Neural crest cell (in vitro differentiated cells): ENCODE measurements around the gene MROH7. TPM values are rescaled to one million over a fixed set of nuclear protein-coding genes. Genes with fewer than 3 reads are reported as not detected.

ENCODE experiments used
- DNase-seq: peaks from one replicate; pipeline ENCODE4 v3.0.0; 2021; ENCODE audit warnings: low read depth, mixed read lengths, low spot score
- H3K27ac Mint-ChIP-seq: one replicate; pipeline ENCODE4 v1.8.0; 2021; ENCODE audit warnings: mild to moderate bottlenecking, mixed read lengths; ENCODE audit not compliant: unreplicated experiment
- H3K27me3 Mint-ChIP-seq: 2 replicates; pipeline ENCODE4 v1.8.0; 2021; ENCODE audit warnings: low read depth, mild to moderate bottlenecking, mixed read lengths
- H3K36me3 Mint-ChIP-seq: 2 replicates; pipeline ENCODE4 v1.8.0; 2021; ENCODE audit warnings: low read depth, mild to moderate bottlenecking, mixed read lengths
- H3K4me1 Mint-ChIP-seq: 2 replicates; pipeline ENCODE4 v1.8.0; 2021; ENCODE audit warnings: mixed read lengths
- H3K4me3 Mint-ChIP-seq: one replicate; pipeline ENCODE4 v1.8.0; 2021; ENCODE audit warnings: mild to moderate bottlenecking, mixed read lengths
- H3K9me3 Mint-ChIP-seq: 2 replicates; pipeline ENCODE4 v1.8.0; 2021; ENCODE audit warnings: mixed read lengths
- total RNA-seq: library from RNA; stranded (reverse); gene quantifications from 2 replicates; pipeline ENCODE4 v1.2.1, GENCODE V29; 2021
- TF ChIP-seq, protein P1 (sequence below): fragments of 200-600 bp; sonication (generic); conservative IDR thresholded peaks from 2 replicates; pipeline ENCODE4 v1.5.0; 2021; ENCODE audit warnings: antibody characterized with exemption, mild to moderate bottlenecking

Gene MROH7
- total RNA-seq, 1 donor from 2014 or later, result not detected

DNA sequence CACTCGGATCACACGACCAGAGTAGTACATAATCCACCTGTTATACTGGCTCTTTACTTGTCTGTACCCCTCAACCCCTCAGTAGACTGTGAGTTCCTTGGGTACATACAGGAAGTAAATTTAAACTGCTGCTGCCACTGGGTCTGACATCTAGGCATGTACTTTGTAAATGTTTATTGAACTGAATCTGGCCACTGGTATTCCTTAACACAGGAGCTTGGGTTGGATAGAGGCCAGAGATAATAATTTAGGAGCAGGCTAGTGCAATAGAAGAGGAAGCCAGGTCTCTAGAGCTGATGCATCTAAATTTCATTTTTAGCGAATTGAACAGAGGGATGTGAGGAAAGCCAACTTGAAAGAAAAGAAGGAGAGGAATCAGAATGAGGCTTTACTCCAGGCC is 86.4 kb downstream of the MROH7 start:
- Mint-ChIP-seq H3K36me3 (peaks cover 51% of the 10 kb centered on the region), H3K27me3 (no peaks in the 10 kb centered on the region), H3K4me1 (no peaks in the 10 kb centered on the region), H3K27ac (no peak overlapping the region), H3K9me3 (peaks cover 15% of the 10 kb centered on the region), H3K4me3 (no peak overlapping the region)
- TF ChIP-seq, protein P1, sequence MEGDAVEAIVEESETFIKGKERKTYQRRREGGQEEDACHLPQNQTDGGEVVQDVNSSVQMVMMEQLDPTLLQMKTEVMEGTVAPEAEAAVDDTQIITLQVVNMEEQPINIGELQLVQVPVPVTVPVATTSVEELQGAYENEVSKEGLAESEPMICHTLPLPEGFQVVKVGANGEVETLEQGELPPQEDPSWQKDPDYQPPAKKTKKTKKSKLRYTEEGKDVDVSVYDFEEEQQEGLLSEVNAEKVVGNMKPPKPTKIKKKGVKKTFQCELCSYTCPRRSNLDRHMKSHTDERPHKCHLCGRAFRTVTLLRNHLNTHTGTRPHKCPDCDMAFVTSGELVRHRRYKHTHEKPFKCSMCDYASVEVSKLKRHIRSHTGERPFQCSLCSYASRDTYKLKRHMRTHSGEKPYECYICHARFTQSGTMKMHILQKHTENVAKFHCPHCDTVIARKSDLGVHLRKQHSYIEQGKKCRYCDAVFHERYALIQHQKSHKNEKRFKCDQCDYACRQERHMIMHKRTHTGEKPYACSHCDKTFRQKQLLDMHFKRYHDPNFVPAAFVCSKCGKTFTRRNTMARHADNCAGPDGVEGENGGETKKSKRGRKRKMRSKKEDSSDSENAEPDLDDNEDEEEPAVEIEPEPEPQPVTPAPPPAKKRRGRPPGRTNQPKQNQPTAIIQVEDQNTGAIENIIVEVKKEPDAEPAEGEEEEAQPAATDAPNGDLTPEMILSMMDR, result no peak
- no peak for DNase-seq

DNA sequence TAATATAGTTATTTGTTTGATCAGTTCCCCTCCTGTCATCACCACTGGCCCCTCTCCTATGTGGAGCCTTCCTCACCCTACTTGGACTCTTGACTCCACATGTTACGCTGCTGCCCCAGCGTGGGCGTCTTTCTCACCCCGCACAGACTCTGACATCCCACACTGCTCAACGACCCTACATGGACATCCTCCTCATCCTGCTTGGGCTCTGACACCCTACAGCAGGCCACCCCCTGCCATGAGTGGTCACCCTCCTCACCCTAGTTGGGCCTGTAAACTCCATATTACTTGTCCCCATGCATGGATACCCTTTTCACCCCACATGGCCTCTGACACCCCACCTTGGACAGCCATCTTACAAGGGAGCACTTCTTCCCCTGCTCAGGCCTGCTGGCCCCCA is 95.1 kb downstream of the MROH7 start:
- no peak overlapping the region for H3K4me3 Mint-ChIP-seq
- H3K27me3 Mint-ChIP-seq, result no peaks in the 10 kb centered on the region
- H3K27ac Mint-ChIP-seq, result peak overlapping the region; percentile 89
- H3K4me1 Mint-ChIP-seq, result no peaks in the 10 kb centered on the region
- DNase-seq, result no peak
- TF ChIP-seq, protein P1, result no peak
- no peaks in the 10 kb centered on the region for H3K9me3 Mint-ChIP-seq
- H3K36me3 Mint-ChIP-seq, result peaks cover 17% of the 10 kb centered on the region

DNA sequence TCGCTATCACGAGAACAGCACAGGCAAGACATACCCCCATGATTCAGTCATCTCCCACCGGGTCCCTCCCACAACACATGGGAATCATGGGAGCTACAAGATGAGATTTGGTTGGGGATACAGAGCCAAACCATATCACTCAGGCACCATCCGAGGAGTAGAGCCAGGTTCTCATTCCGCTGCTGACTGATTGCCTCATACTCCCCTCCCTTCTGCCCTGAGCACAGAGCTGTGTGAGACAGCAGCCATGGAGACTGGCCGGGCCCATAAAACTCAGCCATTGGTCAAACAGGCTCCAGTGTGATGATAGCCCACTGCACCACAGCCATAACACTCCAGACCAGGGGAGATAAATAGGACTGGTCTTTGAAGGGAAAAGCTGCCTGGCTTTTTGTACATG is 96.7 kb downstream of the MROH7 start:
- DNase-seq, result no peak
- no peak overlapping the region for H3K4me3 Mint-ChIP-seq
- no peaks in the 10 kb centered on the region for H3K4me1 Mint-ChIP-seq
- no peaks in the 10 kb centered on the region for H3K27me3 Mint-ChIP-seq
- TF ChIP-seq, protein P1, result no peak
- peaks cover 21% of the 10 kb centered on the region for H3K36me3 Mint-ChIP-seq
- no peaks in the 10 kb centered on the region for H3K9me3 Mint-ChIP-seq
- no peak overlapping the region for H3K27ac Mint-ChIP-seq

DNA sequence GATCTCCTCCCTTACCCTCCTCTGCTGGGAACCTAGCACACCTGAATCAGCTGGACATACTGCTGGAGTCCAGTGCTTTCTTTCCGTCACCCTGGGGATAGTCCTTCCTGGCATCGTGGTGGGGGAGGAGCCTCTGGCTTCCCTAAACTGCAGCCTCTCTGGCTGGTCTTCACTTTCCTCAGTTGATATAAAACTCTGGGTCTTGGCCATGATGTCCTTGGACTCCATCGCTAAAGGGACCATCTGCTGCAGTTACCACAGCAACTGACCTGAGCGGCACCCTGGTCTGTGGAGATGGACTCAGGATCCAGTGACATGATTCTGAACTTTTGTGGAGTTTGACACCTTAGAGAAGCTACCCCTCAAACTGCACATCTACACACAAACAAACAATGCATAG is 99.9 kb downstream of the MROH7 start:
- no peak for DNase-seq
- H3K27ac Mint-ChIP-seq, result no peak overlapping the region

DNA sequence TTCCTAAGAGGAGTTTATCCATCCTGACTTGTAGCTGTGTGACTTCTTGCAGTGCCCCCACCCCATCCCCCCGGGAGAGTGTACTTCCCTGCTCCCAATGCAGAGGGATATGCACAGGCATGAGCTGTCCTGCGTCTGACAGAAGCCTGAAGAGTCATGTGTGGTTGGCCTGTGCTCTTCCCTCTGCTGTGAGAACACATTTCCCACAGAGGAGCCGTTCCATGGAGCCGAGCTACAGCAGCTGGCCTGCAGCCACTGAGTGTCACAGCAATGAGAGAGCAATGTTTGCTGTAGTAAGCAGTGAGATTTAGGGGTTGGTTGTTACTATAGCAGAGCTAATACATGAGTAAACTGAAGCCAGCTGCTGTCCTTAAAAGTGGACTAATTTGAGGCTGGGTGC is 100.7 kb downstream of the MROH7 start:
- Mint-ChIP-seq H3K27ac (no peak overlapping the region), H3K36me3 (peaks cover 11% of the 10 kb centered on the region)

More for the DNA sequence above, 99.9 kb downstream of the MROH7 start:
- Mint-ChIP-seq H3K36me3 (peaks cover 17% of the 10 kb centered on the region), H3K4me3 (no peak overlapping the region), H3K4me1 (no peaks in the 10 kb centered on the region), H3K27me3 (no peaks in the 10 kb centered on the region), H3K9me3 (no peaks in the 10 kb centered on the region)
- TF ChIP-seq, protein P1, result no peak

More for the DNA sequence above, 100.7 kb downstream of the MROH7 start:
- Mint-ChIP-seq H3K9me3 (no peaks in the 10 kb centered on the region), H3K27me3 (no peaks in the 10 kb centered on the region), H3K4me1 (no peaks in the 10 kb centered on the region), H3K4me3 (no peak overlapping the region)
- TF ChIP-seq, protein P1, result no peak
- no peak for DNase-seq
